ENCODE data around the gene THRAP3.

DNA sequence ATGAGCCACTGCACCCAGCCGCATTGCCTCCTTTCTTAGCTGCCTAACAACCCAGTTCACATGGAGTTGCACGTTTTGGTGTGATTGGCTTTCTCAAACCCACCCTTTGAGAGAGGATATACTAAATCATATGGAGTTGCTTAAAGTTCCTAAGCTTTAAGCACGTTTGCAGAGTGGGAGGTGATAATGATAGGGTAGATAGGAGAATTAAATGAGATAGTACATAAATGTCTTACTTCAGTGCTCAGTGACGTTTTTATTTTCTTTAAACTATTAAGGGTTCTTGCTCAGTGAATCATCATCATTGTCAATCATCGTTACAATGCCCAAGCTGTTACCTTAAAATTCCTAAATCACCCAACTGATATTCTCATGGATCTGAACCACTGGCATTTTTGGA lies 79.0 kb downstream of the THRAP3 start:
- TF ChIP-seq, protein P1, sequence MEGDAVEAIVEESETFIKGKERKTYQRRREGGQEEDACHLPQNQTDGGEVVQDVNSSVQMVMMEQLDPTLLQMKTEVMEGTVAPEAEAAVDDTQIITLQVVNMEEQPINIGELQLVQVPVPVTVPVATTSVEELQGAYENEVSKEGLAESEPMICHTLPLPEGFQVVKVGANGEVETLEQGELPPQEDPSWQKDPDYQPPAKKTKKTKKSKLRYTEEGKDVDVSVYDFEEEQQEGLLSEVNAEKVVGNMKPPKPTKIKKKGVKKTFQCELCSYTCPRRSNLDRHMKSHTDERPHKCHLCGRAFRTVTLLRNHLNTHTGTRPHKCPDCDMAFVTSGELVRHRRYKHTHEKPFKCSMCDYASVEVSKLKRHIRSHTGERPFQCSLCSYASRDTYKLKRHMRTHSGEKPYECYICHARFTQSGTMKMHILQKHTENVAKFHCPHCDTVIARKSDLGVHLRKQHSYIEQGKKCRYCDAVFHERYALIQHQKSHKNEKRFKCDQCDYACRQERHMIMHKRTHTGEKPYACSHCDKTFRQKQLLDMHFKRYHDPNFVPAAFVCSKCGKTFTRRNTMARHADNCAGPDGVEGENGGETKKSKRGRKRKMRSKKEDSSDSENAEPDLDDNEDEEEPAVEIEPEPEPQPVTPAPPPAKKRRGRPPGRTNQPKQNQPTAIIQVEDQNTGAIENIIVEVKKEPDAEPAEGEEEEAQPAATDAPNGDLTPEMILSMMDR (IDR thresholded peaks at IDR 0.05; ENCODE audit: borderline replicate concordance, extremely low read depth, low read length, poor library complexity, severe bottlenecking) = no peak
- no peak for TF ChIP-seq EZH2 (IDR thresholded peaks at IDR 0.05; ENCODE audit: borderline replicate concordance, low read depth, low read length, severe bottlenecking)
